ENCODE measurements around the gene NAA11. TPM values are rescaled to one million over a fixed set of nuclear protein-coding genes. Genes with fewer than 3 reads are reported as not detected.

NAA11 gene
- total RNA-seq, 2 experiments from 2014 or later: not detected

DNA sequence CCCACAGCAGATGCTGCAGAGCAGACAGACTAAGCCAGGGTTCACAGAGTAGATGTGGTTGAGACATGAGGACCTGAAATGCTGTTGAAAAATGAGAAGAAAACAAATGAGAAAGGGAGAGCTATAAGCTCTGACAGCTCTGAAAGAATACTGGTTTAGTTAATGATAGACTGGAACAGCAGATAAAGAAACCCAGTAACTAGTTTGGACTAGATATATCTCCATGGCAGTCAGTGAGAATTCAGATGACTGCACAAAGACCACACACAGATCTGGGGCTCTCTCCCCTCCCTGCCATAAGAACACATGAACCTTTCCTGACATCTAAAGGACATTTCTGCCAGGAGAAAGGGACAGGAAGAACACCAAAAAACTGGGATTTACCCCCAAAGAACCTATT, 8.2 kb downstream of the NAA11 start:
- TF ChIP-seq, protein P1, sequence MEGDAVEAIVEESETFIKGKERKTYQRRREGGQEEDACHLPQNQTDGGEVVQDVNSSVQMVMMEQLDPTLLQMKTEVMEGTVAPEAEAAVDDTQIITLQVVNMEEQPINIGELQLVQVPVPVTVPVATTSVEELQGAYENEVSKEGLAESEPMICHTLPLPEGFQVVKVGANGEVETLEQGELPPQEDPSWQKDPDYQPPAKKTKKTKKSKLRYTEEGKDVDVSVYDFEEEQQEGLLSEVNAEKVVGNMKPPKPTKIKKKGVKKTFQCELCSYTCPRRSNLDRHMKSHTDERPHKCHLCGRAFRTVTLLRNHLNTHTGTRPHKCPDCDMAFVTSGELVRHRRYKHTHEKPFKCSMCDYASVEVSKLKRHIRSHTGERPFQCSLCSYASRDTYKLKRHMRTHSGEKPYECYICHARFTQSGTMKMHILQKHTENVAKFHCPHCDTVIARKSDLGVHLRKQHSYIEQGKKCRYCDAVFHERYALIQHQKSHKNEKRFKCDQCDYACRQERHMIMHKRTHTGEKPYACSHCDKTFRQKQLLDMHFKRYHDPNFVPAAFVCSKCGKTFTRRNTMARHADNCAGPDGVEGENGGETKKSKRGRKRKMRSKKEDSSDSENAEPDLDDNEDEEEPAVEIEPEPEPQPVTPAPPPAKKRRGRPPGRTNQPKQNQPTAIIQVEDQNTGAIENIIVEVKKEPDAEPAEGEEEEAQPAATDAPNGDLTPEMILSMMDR (IDR thresholded peaks at IDR 0.05): no peak
- Mint-ChIP-seq H3K9me3 (no peaks in the 10 kb centered on the region), H3K27ac (no peak overlapping the region), H3K4me1 (ENCODE audit: low read depth) (no peaks in the 10 kb centered on the region), H3K4me3 (no peak overlapping the region), H3K36me3 (ENCODE audit: low read depth) (no peaks in the 10 kb centered on the region), H3K27me3 (no peaks in the 10 kb centered on the region)
- DNase-seq (no peak), ATAC-seq (no peak)
- CTCF ChIA-PET: no interaction called here
- intact Hi-C loops (cut with micrococcal nuclease): no loop called here
- POLR2A ChIA-PET: no interaction called here

GRCh38 chr4:79315891-79316290, 10.0 kb downstream of the NAA11 start:
- Mint-ChIP-seq H3K4me3 (no peak overlapping the region), H3K36me3 (ENCODE audit: low read depth) (no peaks in the 10 kb centered on the region), H3K9me3 (no peaks in the 10 kb centered on the region), H3K27ac (no peak overlapping the region), H3K27me3 (no peaks in the 10 kb centered on the region), H3K4me1 (ENCODE audit: low read depth) (no peaks in the 10 kb centered on the region)
- no peak for DNase-seq
- CTCF ChIA-PET: interaction anchor here (0.6 kb wide), 1 partner anchor 973 kb away, joined by 3 read pairs; no protein-coding TSS in a partner anchor
- POLR2A ChIA-PET: no interaction called here
- intact Hi-C loops (cut with micrococcal nuclease): no loop called here
- ATAC-seq: no peak
- TF ChIP-seq, protein P1 (IDR thresholded peaks at IDR 0.05): no peak

DNA sequence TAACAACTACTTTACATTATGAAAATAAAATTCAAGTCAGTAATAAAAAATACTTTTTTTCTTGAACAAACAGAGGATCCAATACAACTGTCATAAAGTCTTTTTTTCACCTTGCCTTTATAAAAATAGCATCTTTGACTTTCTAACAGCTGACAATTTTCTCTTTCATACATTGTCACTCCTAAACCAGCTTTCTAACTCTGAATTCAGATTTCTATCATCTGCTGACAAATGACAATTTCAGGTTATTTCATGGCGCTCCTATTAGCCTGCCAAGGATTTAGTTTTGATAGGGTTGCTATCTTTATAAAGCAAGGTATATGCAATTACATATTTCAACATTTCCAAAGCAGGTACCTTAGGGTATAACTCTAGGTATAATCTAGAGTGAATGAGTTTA, 14.6 kb downstream of the NAA11 start:
- CTCF ChIA-PET: no interaction called here
- H3K36me3 Mint-ChIP-seq (ENCODE audit: low read depth): no peaks in the 10 kb centered on the region
- no peaks in the 10 kb centered on the region for H3K4me1 Mint-ChIP-seq (ENCODE audit: low read depth)

GRCh38 chr4:79308971-79309370, 16.9 kb downstream of the NAA11 start:
- no peaks in the 10 kb centered on the region for H3K27me3 Mint-ChIP-seq
- H3K4me3 Mint-ChIP-seq: no peak overlapping the region
- intact Hi-C loops (cut with micrococcal nuclease): no loop called here
- no peak for ATAC-seq
- DNase-seq: no peak
- TF ChIP-seq, protein P1 (IDR thresholded peaks at IDR 0.05): no peak
- POLR2A ChIA-PET: no interaction called here
- no peaks in the 10 kb centered on the region for H3K9me3 Mint-ChIP-seq
- no peaks in the 10 kb centered on the region for H3K36me3 Mint-ChIP-seq (ENCODE audit: low read depth)
- no peaks in the 10 kb centered on the region for H3K4me1 Mint-ChIP-seq (ENCODE audit: low read depth)
- CTCF ChIA-PET: no interaction called here
- H3K27ac Mint-ChIP-seq: no peak overlapping the region

More for the DNA sequence above, 14.6 kb downstream of the NAA11 start:
- no peak overlapping the region for H3K4me3 Mint-ChIP-seq
- DNase-seq (no peak), ATAC-seq (no peak)
- TF ChIP-seq, protein P1 (IDR thresholded peaks at IDR 0.05): no peak
- H3K9me3 Mint-ChIP-seq: no peaks in the 10 kb centered on the region
- POLR2A ChIA-PET: no interaction called here
- intact Hi-C loops (cut with micrococcal nuclease): no loop called here
- H3K27ac Mint-ChIP-seq: no peak overlapping the region
- H3K27me3 Mint-ChIP-seq: no peaks in the 10 kb centered on the region

DNA sequence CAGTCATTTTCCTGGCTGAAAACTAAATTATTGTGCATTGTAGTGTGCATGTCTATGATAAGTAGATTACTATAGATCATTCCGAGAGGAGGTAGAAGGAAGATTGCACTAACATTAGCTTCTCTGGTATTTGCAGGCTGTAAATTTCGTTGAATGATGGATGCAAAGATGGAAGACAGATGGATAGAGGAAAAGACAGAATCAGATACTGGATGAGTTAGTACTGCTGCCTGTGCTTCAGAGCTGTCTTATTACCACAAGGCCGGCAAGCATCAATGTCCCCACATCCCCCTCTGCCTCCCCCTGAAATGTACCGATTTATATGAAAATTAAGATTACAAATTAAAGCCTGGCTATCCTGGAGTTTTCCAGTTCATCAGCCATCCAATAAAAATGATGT, 17.7 kb downstream of the NAA11 start:
- DNase-seq (no peak), ATAC-seq (no peak)
- Mint-ChIP-seq H3K27ac (no peak overlapping the region), H3K9me3 (no peaks in the 10 kb centered on the region), H3K27me3 (no peaks in the 10 kb centered on the region), H3K36me3 (ENCODE audit: low read depth) (no peaks in the 10 kb centered on the region), H3K4me3 (no peak overlapping the region), H3K4me1 (ENCODE audit: low read depth) (no peaks in the 10 kb centered on the region)
- intact Hi-C loops (cut with micrococcal nuclease): no loop called here
- ChIA-PET CTCF (no interaction called here), POLR2A (no interaction called here)
- TF ChIP-seq, protein P1 (IDR thresholded peaks at IDR 0.05): no peak
